Measurements from ENCODE around the gene DOCK8.

DNA sequence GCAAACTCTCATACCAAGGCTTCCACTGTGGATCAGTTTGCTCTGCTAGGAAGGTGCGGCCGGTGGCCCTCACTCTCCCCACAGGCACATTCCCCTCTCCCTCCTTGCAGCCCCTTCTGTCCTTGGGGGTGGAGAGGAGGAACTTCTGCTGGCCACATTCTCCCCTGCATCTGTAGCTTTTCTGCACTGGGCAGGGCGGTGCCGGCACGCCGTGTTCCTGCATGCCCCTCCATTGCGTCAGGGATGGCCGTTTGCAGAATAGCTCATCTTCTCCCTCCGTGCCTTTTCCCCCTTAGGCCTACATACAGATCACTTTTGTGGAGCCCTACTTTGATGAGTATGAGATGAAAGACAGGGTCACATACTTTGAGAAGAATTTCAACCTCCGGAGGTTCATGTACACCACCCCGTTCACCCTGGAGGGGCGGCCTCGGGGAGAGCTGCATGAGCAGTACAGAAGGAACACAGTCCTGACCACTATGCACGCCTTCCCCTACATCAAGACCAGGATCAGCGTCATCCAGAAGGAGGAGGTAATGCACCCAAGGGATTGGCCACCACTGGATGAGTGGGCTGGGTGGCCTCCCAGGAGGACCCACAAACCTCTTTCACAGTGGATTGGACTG is 231.5 kb downstream of the DOCK8 start:
- TF ChIP-seq, protein P1, sequence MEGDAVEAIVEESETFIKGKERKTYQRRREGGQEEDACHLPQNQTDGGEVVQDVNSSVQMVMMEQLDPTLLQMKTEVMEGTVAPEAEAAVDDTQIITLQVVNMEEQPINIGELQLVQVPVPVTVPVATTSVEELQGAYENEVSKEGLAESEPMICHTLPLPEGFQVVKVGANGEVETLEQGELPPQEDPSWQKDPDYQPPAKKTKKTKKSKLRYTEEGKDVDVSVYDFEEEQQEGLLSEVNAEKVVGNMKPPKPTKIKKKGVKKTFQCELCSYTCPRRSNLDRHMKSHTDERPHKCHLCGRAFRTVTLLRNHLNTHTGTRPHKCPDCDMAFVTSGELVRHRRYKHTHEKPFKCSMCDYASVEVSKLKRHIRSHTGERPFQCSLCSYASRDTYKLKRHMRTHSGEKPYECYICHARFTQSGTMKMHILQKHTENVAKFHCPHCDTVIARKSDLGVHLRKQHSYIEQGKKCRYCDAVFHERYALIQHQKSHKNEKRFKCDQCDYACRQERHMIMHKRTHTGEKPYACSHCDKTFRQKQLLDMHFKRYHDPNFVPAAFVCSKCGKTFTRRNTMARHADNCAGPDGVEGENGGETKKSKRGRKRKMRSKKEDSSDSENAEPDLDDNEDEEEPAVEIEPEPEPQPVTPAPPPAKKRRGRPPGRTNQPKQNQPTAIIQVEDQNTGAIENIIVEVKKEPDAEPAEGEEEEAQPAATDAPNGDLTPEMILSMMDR (IDR thresholded peaks at IDR 0.05), result no peak
- TF ChIP-seq POLR2A (IDR thresholded peaks at IDR 0.05), result no peak
